Colonic mucosa (tissue), 4 donors: Measurements from ENCODE around the gene CTBP1. TPM values are rescaled to one million over a fixed set of nuclear protein-coding genes. Genes with fewer than 3 reads are reported as not detected.

ENCODE experiments used
- DNase-seq: peaks from one replicate; pipeline ENCODE4 v3.0.0-alpha.2; 2020
- H3K27ac ChIP-seq: fragments of 200-600 bp; one replicate; pipeline ENCODE4 v1.8.0; 2021
- H3K27me3 ChIP-seq: fragments of 200-600 bp; one replicate; pipeline ENCODE4 v1.8.0; 2021
- H3K36me3 ChIP-seq: fragments of 200-600 bp; one replicate; pipeline ENCODE4 v1.8.0; 2021
- H3K4me1 ChIP-seq: fragments of 200-600 bp; one replicate; pipeline ENCODE4 v1.8.0; 2021; ENCODE audit warnings: mild to moderate bottlenecking
- H3K4me3 ChIP-seq: fragments of 200-600 bp; one replicate; pipeline ENCODE4 v1.8.0; 2021
- H3K9ac ChIP-seq, 2 donors: one replicate each; pipeline ENCODE4 v1.7.0; 2013; ENCODE audit warnings: control low read depth in 2 of 2, low read depth in 2 of 2, low read length in 2 of 2
- H3K9me3 ChIP-seq: fragments of 200-600 bp; one replicate; pipeline ENCODE4 v1.8.0; 2021
- intact Hi-C: fragments of 100-400 bp; cut with DNase I; formaldehyde crosslinking; loops from one replicate; pipeline ENCODE4 v1.14.1; 2022
- total RNA-seq, 2 donors: library from RNA; stranded (reverse); fragmentation: NEBNext Ultra II Directional in 1 of 2; extraction: Animal tissue kit (Norgen Biotek cat#: 25700) in 1 of 2; gene quantifications; one replicate each; pipeline ENCODE4 v1.2.1, GENCODE V29; 2021
- TF ChIP-seq, protein P1 (sequence below): fragments of 200-600 bp; IDR thresholded peaks from one replicate; pipeline ENCODE4 v1.8.0; 2022; ENCODE audit warnings: antibody characterized with exemption, mild to moderate bottlenecking
- donor health status: healthy.
- donor health status: DM: no; HTN: no; CAD: no.
- donor health status: DM: no; HTN: no; CAD: no.

CTBP1 gene
- total RNA-seq, 2 donors from 2014 or later, result 137 to 200 TPM

DNA sequence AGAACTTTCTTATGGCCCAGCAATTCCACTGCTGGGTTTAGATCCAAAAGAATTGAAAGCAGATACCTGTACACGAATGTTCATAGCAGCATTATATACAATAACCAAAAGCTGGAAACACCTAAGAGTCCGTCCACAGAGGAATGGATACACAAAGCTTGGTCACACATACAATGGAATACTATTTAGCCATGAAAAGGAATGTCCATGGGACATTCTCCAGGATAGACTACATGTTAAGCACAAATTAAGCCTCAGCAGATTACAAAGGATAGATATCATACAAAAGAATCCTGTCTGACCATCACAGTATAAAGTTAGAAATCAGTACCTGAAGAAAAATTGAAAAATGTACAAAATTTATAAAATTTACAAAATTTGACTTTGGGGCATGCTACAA lies 28.1 kb upstream of the CTBP1 start:
- Histone ChIP-seq H3K9ac (no peak overlapping the region), H3K27ac (no peak overlapping the region), H3K9me3 (no peaks in the 10 kb centered on the region), H3K27me3 (no peaks in the 10 kb centered on the region), H3K4me1 (no peaks in the 10 kb centered on the region), H3K4me3 (no peak overlapping the region), H3K36me3 (no peaks in the 10 kb centered on the region)
- TF ChIP-seq, protein P1, sequence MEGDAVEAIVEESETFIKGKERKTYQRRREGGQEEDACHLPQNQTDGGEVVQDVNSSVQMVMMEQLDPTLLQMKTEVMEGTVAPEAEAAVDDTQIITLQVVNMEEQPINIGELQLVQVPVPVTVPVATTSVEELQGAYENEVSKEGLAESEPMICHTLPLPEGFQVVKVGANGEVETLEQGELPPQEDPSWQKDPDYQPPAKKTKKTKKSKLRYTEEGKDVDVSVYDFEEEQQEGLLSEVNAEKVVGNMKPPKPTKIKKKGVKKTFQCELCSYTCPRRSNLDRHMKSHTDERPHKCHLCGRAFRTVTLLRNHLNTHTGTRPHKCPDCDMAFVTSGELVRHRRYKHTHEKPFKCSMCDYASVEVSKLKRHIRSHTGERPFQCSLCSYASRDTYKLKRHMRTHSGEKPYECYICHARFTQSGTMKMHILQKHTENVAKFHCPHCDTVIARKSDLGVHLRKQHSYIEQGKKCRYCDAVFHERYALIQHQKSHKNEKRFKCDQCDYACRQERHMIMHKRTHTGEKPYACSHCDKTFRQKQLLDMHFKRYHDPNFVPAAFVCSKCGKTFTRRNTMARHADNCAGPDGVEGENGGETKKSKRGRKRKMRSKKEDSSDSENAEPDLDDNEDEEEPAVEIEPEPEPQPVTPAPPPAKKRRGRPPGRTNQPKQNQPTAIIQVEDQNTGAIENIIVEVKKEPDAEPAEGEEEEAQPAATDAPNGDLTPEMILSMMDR, result no peak
- DNase-seq, result no peak
- intact Hi-C loops, result no loop called here

DNA sequence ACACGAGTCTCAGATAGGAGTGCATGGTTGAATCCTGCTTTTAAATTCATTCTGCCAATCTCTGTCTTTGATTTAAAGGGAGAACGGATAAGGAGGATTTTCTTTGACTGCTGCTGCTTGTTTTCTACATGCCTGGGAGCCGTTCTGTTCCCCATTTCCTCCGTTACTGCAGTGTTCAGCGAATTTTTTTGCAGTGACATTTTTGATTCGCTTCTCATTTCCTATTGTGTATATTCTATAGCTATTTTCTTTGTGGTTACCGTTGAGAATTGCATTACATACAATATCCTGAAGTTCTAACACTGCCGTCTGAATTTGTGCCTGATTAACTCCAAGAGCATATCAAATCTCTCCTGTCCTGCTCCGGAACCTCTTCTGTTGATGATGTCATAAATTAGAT lies 25.9 kb upstream of the CTBP1 start:
- no peak overlapping the region for H3K9ac ChIP-seq
- no peak overlapping the region for H3K27ac ChIP-seq
- TF ChIP-seq, protein P1, result no peak
- H3K27me3 ChIP-seq, result no peaks in the 10 kb centered on the region
- no peaks in the 10 kb centered on the region for H3K4me1 ChIP-seq
- H3K9me3 ChIP-seq, result no peaks in the 10 kb centered on the region
- no peak overlapping the region for H3K4me3 ChIP-seq
- DNase-seq, result no peak
- intact Hi-C loops, result no loop called here
- H3K36me3 ChIP-seq, result no peaks in the 10 kb centered on the region

DNA sequence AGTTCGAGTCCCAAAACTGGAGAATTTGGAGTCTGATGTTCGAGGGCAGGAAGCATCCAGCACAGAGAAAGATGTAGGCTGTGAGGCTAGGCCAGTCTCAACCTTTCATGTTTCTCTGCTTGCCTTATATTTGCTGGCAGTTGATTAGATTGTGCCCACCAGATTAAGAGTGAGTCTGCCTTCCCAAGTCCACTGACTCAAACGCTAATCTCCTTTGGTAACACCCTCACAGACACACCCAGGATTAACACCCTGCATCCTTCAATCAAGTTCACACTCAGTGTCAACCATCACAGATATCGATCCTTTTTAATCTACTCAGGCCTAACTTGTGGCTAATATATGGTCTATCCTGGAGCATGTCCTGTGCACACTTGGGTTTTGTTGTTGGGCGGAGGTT lies 22.8 kb upstream of the CTBP1 start:
- Histone ChIP-seq H3K27ac (no peak overlapping the region), H3K36me3 (no peaks in the 10 kb centered on the region), H3K9me3 (no peaks in the 10 kb centered on the region), H3K4me3 (no peak overlapping the region), H3K27me3 (no peaks in the 10 kb centered on the region), H3K4me1 (no peaks in the 10 kb centered on the region), H3K9ac (no peak overlapping the region)
- intact Hi-C loops, result no loop called here
- DNase-seq, result no peak
- TF ChIP-seq, protein P1, result no peak

DNA sequence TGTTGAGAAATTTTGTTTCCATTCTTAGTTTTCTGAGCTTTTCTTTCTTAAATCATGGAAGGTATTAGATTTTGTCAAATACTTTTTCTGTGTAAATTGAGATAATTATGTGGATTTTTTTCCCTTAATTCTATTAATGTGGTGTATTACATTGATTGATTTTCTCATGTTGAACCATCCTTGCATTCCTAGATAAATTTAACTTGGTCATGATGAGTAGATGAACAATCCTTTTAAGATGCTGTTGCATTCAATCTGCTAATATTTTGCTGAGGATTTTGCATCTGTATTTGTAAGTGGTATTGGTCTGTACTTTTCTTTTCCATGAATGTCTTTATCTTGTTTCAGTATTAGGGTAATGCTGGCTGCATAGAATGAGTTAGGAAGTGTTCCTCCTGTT lies 20.3 kb upstream of the CTBP1 start:
- TF ChIP-seq, protein P1, result no peak
- Histone ChIP-seq H3K9ac (no peak overlapping the region), H3K27me3 (no peaks in the 10 kb centered on the region), H3K4me1 (no peaks in the 10 kb centered on the region), H3K4me3 (no peak overlapping the region), H3K27ac (no peak overlapping the region), H3K9me3 (no peaks in the 10 kb centered on the region), H3K36me3 (no peaks in the 10 kb centered on the region)
- intact Hi-C loops, result loop anchor here (5.0 kb wide), 1 partner anchor 102 kb away; no protein-coding TSS in a partner anchor
- no peak for DNase-seq

DNA sequence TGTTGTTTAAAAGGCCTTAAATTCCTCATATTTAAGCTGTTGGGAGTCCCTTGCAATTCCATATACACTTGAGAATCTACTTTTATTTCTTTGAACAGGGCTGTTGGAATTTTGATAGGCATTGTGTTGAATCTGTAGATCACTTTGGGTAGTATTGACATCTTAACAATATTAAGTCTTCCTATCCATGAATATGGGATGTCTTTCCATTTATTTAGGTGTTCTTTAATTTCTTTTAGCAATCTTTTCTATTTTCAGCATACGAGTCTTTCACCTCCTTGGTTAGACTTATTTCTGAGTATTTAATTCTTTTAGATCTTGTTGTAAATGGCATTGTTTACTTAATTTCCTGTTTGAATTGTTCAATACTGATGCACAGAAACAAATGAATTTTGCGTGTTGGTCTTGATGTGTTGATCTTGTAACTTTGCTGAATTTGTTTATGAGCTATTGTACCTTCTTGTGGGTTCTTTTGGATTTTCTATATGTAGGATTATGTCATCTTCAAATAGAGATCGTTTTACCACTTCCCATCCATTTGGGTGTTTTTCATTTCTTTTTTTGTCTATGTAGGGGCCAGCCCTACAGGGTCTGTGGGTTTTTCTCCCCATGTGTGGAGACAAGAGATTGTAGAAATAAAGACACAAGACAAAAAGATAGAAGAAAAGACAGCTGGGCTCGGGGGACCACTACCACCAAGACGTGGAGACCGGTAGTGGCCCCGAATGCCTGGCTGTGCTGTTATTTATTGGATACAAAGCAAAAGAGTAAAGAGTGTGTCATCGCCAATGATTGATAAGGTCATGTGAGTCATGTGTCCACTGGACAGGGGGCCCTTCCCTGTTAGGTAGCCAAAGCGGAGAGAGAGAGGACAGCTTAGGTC lies 18.2 kb upstream of the CTBP1 start:
- intact Hi-C loops, result loop anchor here (2.0 to 5.0 kb wide), 2 partner anchors 100 to 136 kb away; no protein-coding TSS in a partner anchor
- H3K4me3 ChIP-seq, result no peak overlapping the region
- H3K27me3 ChIP-seq, result no peaks in the 10 kb centered on the region
- no peaks in the 10 kb centered on the region for H3K9me3 ChIP-seq
- no peak for DNase-seq
- H3K4me1 ChIP-seq, result no peaks in the 10 kb centered on the region
- H3K27ac ChIP-seq, result no peak overlapping the region
- H3K36me3 ChIP-seq, result no peaks in the 10 kb centered on the region
- TF ChIP-seq, protein P1, result no peak
- no peak overlapping the region for H3K9ac ChIP-seq
